HG03135 (cell line): Measurements from ENCODE around the gene INS.
"Not testable (repeated sequence)": the region's sequence is repeated elsewhere in the genome, so short reads cannot be mapped to it uniquely, and the experiment has no call there.

ENCODE experiments used
- ATAC-seq: cut with Tn5 transposase; IDR thresholded peaks from one replicate; pipeline ENCODE4 v1.9.1; 2021; ENCODE audit warnings: mild to moderate bottlenecking, moderate library complexity; ENCODE audit not compliant: unreplicated experiment

The INS gene

GRCh38 chr11:2182692-2183474, 21.9 kb upstream of the INS start:
- ATAC-seq: no peak

DNA sequence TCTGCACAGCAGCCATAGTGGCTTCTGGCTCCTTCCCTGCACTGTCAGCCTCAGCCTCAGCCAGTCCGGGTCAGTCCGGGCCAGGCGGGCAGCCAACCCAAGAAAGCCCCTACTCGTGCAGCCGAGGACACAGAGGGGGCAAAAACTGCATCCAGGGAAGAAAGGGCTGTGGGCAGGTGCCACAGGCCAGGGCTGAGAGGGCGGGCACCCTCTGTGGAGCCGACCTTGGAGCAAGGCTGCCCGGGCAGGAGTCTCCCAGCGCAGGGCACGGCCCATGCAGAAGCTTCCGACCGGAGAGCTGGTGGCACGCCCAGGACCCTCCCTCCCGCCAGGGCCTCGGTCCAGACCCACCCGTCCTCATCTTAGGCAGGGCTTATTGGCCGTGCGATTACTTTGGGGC, 21.1 kb upstream of the INS start:
- no peak for ATAC-seq

DNA sequence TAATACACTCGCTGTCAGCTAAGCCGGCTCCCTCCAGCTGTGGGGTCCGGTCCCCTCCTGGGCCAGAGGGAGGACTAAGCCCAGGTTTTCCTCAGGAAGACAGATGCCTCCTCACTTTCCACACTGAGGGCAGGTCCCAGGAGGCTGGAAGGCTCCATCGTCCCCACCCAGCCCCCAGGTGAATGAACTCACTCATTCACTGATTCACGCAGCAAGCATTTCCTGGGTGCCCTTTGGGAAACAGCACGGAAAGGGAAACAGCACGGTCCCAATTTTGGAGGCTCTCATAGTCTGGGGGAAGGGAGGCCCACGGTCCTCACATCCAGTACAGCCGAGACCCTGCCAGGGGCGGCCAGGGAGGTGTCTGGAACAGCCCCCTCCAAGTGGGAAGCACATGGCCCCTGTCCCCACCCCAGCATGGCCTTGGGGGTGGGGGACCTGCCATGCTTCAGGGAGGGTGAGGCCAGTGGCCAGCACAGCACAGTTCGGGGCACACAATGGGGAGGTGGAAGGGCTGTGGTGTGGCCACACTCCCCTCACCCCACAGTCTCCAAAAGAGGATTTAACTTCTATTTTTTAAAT, 19.9 kb upstream of the INS start:
- ATAC-seq: no peak

DNA sequence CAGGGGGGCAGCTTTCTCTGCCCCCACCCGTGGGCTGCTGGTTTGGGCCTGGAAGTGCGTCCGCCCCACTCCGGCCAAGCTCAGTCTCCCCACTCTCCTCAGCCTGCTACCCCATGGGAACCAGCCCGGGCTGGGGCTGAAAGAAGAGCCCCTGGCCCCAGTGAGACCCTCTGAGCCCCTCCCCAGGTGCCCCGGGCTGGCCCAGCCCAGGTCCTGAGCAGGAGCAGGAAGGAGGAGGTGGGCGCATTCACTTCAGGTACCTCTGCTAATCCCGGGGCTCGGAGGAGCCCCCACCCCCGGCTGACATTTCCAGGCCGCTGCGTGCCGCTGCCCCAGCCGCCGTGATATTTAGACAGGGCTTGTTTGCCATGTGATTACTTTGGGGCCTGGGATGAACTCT, 19.3 kb upstream of the INS start:
- no peak for ATAC-seq

- no peak for ATAC-seq
These were observed 18.5 kb upstream of the INS start for GRCh38 chr11:2179516-2179915.

DNA sequence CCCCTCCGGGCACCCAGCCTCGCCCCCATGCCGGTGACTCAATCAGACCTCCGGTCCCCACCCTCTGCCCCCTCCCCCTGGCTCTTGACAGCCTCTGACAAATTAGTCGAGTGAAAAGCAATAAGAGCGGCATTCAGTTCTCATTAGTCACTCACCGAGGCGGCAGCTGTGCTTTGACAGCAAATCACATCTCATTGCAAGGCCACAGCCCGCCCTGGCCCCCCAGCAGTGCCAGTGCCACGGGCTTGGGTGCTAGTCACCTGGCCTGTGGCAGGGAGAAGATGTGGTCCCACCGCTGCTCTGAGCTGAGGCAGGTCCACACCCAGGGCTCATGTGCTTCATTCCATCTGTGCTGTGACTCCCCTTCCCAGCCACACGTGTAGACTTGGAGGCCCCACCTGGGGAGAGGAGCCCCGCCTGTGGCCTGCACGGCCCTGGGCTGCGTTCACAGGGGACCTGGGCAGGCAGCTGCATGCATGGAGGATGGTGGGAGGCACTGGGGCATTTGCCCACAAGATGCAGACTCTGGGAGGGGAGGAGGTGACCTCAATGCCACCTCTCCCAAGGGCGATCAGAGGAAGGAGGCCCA, 18.0 kb upstream of the INS start:
- no peak for ATAC-seq

DNA sequence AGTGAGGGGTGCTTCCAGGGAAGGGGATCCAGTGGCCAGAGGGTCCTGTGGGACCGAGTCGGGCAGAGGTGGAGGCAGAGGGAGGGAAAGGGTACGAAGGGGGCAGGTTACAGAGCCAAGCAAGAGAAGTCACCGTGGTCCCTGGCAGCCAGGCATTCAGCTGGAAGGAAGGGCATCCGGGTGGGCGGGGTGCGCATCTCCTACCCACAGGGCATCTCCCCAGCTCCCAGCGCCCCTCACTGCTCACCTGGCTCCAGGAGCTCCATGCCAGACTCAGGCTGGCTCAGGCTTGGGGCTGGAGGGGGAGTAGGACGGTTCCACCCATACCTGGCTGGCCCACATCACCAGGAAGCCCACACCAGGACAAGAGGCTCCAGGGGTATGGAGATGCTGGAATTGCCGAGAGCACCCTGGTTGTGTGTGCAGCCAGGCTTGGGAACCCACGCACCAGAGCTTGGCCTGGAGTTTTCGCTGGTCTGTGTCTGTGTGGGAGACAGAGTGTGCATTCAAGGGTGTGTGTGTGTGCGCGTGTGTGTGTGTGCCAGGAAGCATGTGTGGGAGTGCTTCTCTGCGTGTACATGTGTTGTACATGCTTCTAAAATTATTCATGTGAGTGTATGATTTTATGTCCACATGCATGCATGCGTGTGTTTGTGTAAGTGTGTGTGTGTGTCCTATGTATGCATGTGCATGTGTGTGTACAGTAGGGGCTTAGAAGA, 17.2 kb upstream of the INS start:
- ATAC-seq: not testable (repeated sequence)

GRCh38 chr11:2177076-2177475, 16.1 kb upstream of the INS start:
- ATAC-seq: no peak

- ATAC-seq: no peak
These were observed 15.4 kb upstream of the INS start for GRCh38 chr11:2176389-2176900.

GRCh38 chr11:2175659-2176058, 14.7 kb upstream of the INS start:
- ATAC-seq: no peak

DNA sequence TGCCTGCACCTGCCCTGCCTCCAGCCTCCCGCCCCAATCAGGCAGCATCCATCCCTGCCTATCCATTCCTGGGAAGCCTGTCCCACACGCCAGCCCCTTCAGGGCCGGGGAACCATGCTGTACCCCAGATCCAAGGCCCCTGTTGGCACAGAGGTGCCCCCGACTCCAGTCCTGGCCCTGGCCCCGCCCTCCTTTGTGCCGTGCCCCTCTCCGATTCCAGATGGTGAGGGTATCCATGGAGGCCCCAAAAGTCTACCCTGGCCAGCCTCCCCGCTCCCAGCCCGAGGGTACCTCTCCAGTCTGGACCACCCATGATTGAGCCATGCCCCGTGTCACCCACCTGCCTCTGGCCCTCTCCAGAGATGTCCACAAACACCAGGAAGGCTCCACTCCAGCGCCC, 13.4 kb upstream of the INS start:
- ATAC-seq: no peak

GRCh38 chr11:2173761-2174160, 12.8 kb upstream of the INS start:
- ATAC-seq: no peak

DNA sequence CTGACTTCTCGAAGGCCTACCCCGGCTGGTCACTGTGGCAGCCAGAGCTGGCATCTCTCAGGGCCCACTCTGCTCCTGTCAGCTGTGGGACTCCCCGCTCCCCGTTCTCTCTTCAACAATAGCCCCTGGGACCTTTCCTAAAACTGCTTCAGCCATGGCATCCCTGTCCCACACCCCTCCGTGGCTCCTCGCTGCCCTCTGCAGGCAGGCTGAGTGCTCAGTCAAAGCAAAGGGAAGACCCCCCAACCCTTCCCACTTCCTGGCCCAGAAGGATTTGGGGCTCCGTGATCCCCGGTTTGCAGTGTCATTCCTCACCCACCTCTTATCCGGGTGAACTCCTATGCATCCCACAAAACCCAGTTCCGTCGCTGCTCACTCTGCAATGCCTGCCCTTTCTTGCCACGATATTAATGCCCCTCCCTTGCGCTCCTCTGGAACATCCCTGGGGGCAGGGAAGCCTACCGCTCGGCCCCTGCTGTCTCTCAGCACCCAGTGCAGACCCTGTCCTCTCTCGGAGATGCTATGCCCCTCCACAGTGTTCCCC, 12.2 kb upstream of the INS start:
- ATAC-seq: no peak

GRCh38 chr11:2172676-2173075, 11.7 kb upstream of the INS start:
- ATAC-seq: no peak

GRCh38 chr11:2171591-2172003, 10.6 kb upstream of the INS start, which contains the start of gene TH:
TH (minus strand) TSS chr11:2171815; CDS start chr11:2171786, 29 bp downstream.
- no peak for ATAC-seq

DNA sequence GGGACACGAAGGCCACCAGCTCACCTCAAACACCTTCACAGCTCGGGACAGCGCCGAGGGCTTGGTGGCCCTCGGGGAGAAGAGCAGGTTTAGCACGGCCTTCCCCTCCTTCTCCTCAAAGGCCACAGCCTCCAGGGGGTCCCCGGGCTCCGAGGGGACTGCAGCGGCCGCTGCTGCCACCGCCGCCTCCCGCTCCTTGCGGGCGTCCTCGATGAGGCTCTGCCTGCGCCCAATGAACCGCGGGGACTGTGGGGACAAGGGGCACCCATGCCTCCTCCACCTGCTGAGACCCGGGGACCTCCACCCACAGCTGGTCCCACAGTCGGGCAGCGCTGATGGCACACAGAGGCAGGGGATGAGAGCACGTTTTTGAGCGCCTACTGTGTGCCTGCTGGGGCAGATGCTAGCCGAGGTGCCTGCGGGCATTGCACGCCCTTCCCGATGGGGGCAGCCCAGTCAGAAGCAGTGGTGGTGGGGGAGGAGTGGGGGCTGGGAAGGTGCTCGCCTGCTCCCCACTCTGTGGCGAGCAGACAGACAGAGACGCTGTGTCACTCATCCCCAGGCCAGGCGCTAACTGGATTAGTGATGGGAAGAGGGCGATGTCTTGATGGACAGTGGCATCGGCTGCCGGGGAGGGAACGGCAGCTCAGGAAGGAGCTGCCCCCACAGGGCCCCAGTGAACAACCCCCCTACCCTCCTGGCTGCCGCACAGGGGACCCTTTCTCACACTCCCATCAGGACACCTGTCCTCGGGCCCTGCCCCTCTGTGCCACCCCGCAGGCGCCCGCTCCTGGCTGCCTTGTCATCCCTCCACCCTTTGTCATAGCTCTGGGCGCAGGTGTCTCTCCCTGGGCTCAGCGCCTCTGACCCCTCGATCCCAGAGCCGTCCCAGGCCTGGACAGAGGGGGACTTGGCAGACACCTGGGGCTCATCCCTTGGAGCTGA, 8.9 kb upstream of the INS start:
- no peak for ATAC-seq

DNA sequence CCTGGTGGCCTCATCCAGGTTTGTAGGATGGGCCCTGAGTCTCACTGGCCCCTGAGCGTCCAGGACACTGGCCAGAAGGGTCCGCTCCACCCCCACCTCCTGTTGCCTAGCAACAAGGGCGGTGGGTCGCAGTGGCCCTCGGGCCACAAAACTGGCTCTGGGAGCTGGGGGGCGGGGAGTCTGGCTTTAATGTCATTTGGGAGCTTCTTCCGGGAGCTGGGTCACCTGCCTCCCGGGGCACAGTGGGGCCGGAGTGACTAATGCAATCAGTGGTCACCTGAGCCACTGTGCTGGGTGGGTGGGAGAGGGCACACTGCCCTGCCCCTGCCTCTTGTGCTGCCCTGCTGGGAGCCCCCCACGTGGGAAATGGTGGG, 8.0 kb upstream of the INS start:
- ATAC-seq: no peak

- ATAC-seq: no peak
These were observed 7.4 kb upstream of the INS start for GRCh38 chr11:2168286-2169004.
